HG02973 (cell line): ENCODE measurements around the gene CSMD2.

Source experiments
- ATAC-seq: cut with Tn5 transposase; IDR thresholded peaks from one replicate; pipeline ENCODE4 v1.9.1; 2021; ENCODE audit warnings: moderate library complexity; ENCODE audit not compliant: unreplicated experiment

The CSMD2 gene

GRCh38 chr1:33471416-33471815 lies 693.6 kb downstream of the CSMD2 start:
- ATAC-seq = no peak

- peak; percentile 37 for ATAC-seq
Measured at GRCh38 chr1:33470495-33471012, 694.5 kb downstream of the CSMD2 start.

GRCh38 chr1:33469691-33470090 lies 695.3 kb downstream of the CSMD2 start:
- no peak for ATAC-seq

GRCh38 chr1:33468967-33469366 lies 696.1 kb downstream of the CSMD2 start:
- no peak for ATAC-seq

GRCh38 chr1:33468531-33468930 lies 696.5 kb downstream of the CSMD2 start:
- ATAC-seq = no peak

- no peak for ATAC-seq
Measured at GRCh38 chr1:33468011-33468410, 697.0 kb downstream of the CSMD2 start.

- no peak for ATAC-seq
Measured at GRCh38 chr1:33466159-33466558, 698.9 kb downstream of the CSMD2 start.

GRCh38 chr1:33465316-33465715 lies 699.7 kb downstream of the CSMD2 start:
- no peak for ATAC-seq

- ATAC-seq = no peak
Measured at GRCh38 chr1:33464552-33464951, 700.5 kb downstream of the CSMD2 start.
